ENCODE measurements around the gene HYAL3. TPM values are rescaled to one million over a fixed set of nuclear protein-coding genes. Genes with fewer than 3 reads are reported as not detected.
A peak's percentile ranks its signal among the peaks of the same experiment; 100 is the strongest.

HYAL3 gene
- 1 to 10 TPM; 3.1 to 3.8 (median 3.1) TPM for polyA plus RNA-seq (ENCODE audit: insufficient read length in 4 of 4)

- peak; percentile 99 to 100 (median 100) for DNase-seq (ENCODE audit: low read depth in 4 of 4, low spot score in 3 of 4)
These were observed at the start of gene HYAL3, which contains the start of gene NAA80 for GRCh38 chr3:50298836-50299637. Gene HYAL3 (minus strand): TSS chr3:50299405. CDS start chr3:50295602, 3,803 bp downstream. Gene NAA80 (minus strand): TSS chr3:50299405. CDS start chr3:50297463, 1,942 bp downstream.

GRCh38 chr3:50347187-50347813 is 48.1 kb upstream of the HYAL3 start:
- DNase-seq (ENCODE audit: low read depth in 4 of 4, low spot score in 3 of 4): no peak

- no peak for DNase-seq (ENCODE audit: low read depth in 4 of 4, low spot score in 3 of 4)
These were observed 46.5 kb upstream of the HYAL3 start, which contains the start of gene ZMYND10 for GRCh38 chr3:50345586-50346234. Gene ZMYND10 (minus strand): TSS chr3:50345732. CDS start chr3:50345579, 153 bp downstream.

- no peak for DNase-seq (ENCODE audit: low read depth in 4 of 4, low spot score in 3 of 4)
These were observed 45.8 kb upstream of the HYAL3 start for GRCh38 chr3:50345008-50345407.

GRCh38 chr3:50342813-50343633 is 43.8 kb upstream of the HYAL3 start:
- no peak for DNase-seq (ENCODE audit: low read depth in 4 of 4, low spot score in 3 of 4)

- no peak for DNase-seq (ENCODE audit: low read depth in 4 of 4, low spot score in 3 of 4)
These were observed 42.9 kb upstream of the HYAL3 start for GRCh38 chr3:50341996-50342650.

- DNase-seq (ENCODE audit: low read depth in 4 of 4, low spot score in 3 of 4): no peak
These were observed 42.3 kb upstream of the HYAL3 start for GRCh38 chr3:50341537-50341936.

- DNase-seq (ENCODE audit: low read depth in 4 of 4, low spot score in 3 of 4): no peak
These were observed 41.5 kb upstream of the HYAL3 start, which contains the start of gene RASSF1 for GRCh38 chr3:50340448-50341329. Gene RASSF1 (minus strand): TSS chr3:50340836. CDS start chr3:50340805, 31 bp downstream.

- DNase-seq (ENCODE audit: low read depth in 4 of 4, low spot score in 3 of 4): no peak
These were observed 40.9 kb upstream of the HYAL3 start for GRCh38 chr3:50340147-50340447.

GRCh38 chr3:50339485-50340146 is 40.4 kb upstream of the HYAL3 start:
- no peak for DNase-seq (ENCODE audit: low read depth in 4 of 4, low spot score in 3 of 4)

- no peak for DNase-seq (ENCODE audit: low read depth in 4 of 4, low spot score in 3 of 4)
These were observed 39.8 kb upstream of the HYAL3 start for GRCh38 chr3:50338965-50339364.

GRCh38 chr3:50337175-50337861 is 38.1 kb upstream of the HYAL3 start:
- DNase-seq (ENCODE audit: low read depth in 4 of 4, low spot score in 3 of 4): peak; percentile 92 to 97 (median 96)

- DNase-seq (ENCODE audit: low read depth in 4 of 4, low spot score in 3 of 4): no peak
These were observed 37.4 kb upstream of the HYAL3 start for GRCh38 chr3:50336452-50337174.

GRCh38 chr3:50334339-50335075 is 35.3 kb upstream of the HYAL3 start:
- DNase-seq (ENCODE audit: low read depth in 4 of 4, low spot score in 3 of 4): no peak

GRCh38 chr3:50333744-50334328 is 34.6 kb upstream of the HYAL3 start:
- DNase-seq (ENCODE audit: low read depth in 4 of 4, low spot score in 3 of 4): no peak

GRCh38 chr3:50331364-50331907 is 32.2 kb upstream of the HYAL3 start:
- DNase-seq (ENCODE audit: low read depth in 4 of 4, low spot score in 3 of 4): no peak
